ENCODE results near the gene DGCR2. TPM values are rescaled to one million over a fixed set of nuclear protein-coding genes. Genes with fewer than 3 reads are reported as not detected.

DGCR2 gene
- total RNA-seq, 1 experiment from 2014 or later, result 42.9 TPM

- TF ChIP-seq CTCF (IDR thresholded peaks at IDR 0.05 in 2 of 3, conservative IDR thresholded peaks at IDR 0.05 in 1 of 3; ENCODE audit: borderline replicate concordance in 1 of 3, insufficient read depth in 1 of 3, low read depth in 2 of 3, low read length in 2 of 3) (no peak), MAX (IDR thresholded peaks at IDR 0.05) (no peak), POLR2A (IDR thresholded peaks at IDR 0.05; ENCODE audit: borderline replicate concordance, extremely low read depth, insufficient read depth, insufficient read length) (no peak), ZNF274 (IDR thresholded peaks at IDR 0.05; ENCODE audit: low read depth, low read length) (no peak), CBX3 (IDR thresholded peaks at IDR 0.05; ENCODE audit: low read depth) (no peak), POLR2AphosphoS5 (IDR thresholded peaks at IDR 0.05; ENCODE audit: low read depth, low read length) (no peak), EZH2 (IDR thresholded peaks at IDR 0.05) (no peak), SIN3A (IDR thresholded peaks at IDR 0.05; ENCODE audit: low read depth) (no peak)
Observed at GRCh38 chr22:19062139-19062942, 59.9 kb downstream of the DGCR2 start (continued).

GRCh38 chr22:19061471-19062138 is 60.6 kb downstream of the DGCR2 start:
- Histone ChIP-seq H4K20me1 (ENCODE audit: insufficient read depth) (no peaks in the 10 kb centered on the region), H3K36me3 (ENCODE audit: control insufficient read depth in 1 of 2, insufficient read depth in 2 of 2, low read length in 2 of 2) (peaks cover 7 to 10% of the 10 kb centered on the region in 2 experiments; a peak in 3 of 4 replicates), H3K4me1 (ENCODE audit: control insufficient read depth in 1 of 2, insufficient read depth in 2 of 2, low read length in 2 of 2) (no peaks in the 10 kb centered on the region), H3K79me2 (ENCODE audit: insufficient read depth, low read length) (no peaks in the 10 kb centered on the region), H2AFZ (ENCODE audit: low read depth, low read length, poor library complexity, severe bottlenecking) (no peak overlapping the region), H3K9me2 (ENCODE audit: insufficient read depth) (no peaks in the 10 kb centered on the region), H3K9me3 (ENCODE audit: control insufficient read depth in 1 of 2, insufficient read depth in 1 of 2, low read depth in 1 of 2, low read length in 2 of 2) (no peaks in the 10 kb centered on the region), H3K4me3 (replicated peaks in 1 of 2; ENCODE audit: low read depth in 1 of 2, low read length in 2 of 2) (no peak overlapping the region), H3K4me2 (ENCODE audit: low read length) (no peak overlapping the region), H3K27me3 (ENCODE audit: insufficient read depth, low read length) (no peaks in the 10 kb centered on the region), H3K27ac (ENCODE audit: low read depth, low read length) (no peak overlapping the region), H3K9ac (ENCODE audit: low read length) (no peak overlapping the region)
- DNase-seq (ENCODE audit: low read depth, low spot score) (no peak), ATAC-seq (no peak)
- intact Hi-C loops (cut with micrococcal nuclease), result no loop called here
- TSS peak; percentile 26 for BruUV-seq (replicated peaks)
- ChIA-PET CTCF (no interaction called here), RAD21 (ENCODE audit: low non-redundant PET in 1 of 2, low total read pairs in 2 of 2, uncharacterized antibody in 2 of 2, unreplicated experiment in 2 of 2) (no interaction called here), POLR2A (no interaction called here)
- no peak for TF ChIP-seq EZH2phosphoT487 (IDR thresholded peaks at IDR 0.05; ENCODE audit: borderline replicate concordance)
- no peak for TF ChIP-seq MAX (IDR thresholded peaks at IDR 0.05)
- TF ChIP-seq CEBPB (IDR thresholded peaks at IDR 0.05; ENCODE audit: low read depth), result no peak
- TF ChIP-seq CBX3 (IDR thresholded peaks at IDR 0.05; ENCODE audit: low read depth), result no peak
- TF ChIP-seq POLR2AphosphoS5 (IDR thresholded peaks at IDR 0.05; ENCODE audit: low read depth, low read length), result no peak
- no peak for TF ChIP-seq RAD21 (IDR thresholded peaks at IDR 0.05; ENCODE audit: low read depth)
- TF ChIP-seq FOSL1 (IDR thresholded peaks at IDR 0.05; ENCODE audit: low read depth), result no peak
- no peak for TF ChIP-seq ZBTB33 (IDR thresholded peaks at IDR 0.05; ENCODE audit: extremely low read depth, insufficient replicate concordance, low read length)
- TF ChIP-seq ATF3 (IDR thresholded peaks at IDR 0.05), result no peak
- no peak for TF ChIP-seq YY1 (IDR thresholded peaks at IDR 0.05; ENCODE audit: extremely low read depth, insufficient replicate concordance, low read depth, low read length)
- no peak for TF ChIP-seq SIN3A (IDR thresholded peaks at IDR 0.05; ENCODE audit: low read depth)
- TF ChIP-seq SP1 (IDR thresholded peaks at IDR 0.05; ENCODE audit: low read depth), result no peak
